IMR-90 (cell line): Measurements from ENCODE around the gene TFE3. TPM values are rescaled to one million over a fixed set of nuclear protein-coding genes. Genes with fewer than 3 reads are reported as not detected.

Experiments used
- ATAC-seq: fragments of 200-7000 bp; cut with Tn5 transposase; 2 replicates; pipeline ENCODE4 v1.9.1; 2020; ENCODE audit warnings: low read depth, mild to moderate bottlenecking, moderate library complexity
- BruUV-seq: library from RNA; stranded (reverse); fragments of 400-500 nt; replicated peaks from 2 replicates; lab custom pipeline; 2021; lab: Mats Ljungman, UMichigan
- CTCF ChIA-PET: fragments of 300-600 bp; formaldehyde crosslinking; extraction: SDS; loops from one replicate; lab custom pipeline; 2021; ENCODE audit warnings: antibody characterized with exemption; lab: Yijun Ruan, JAX
- POLR2A ChIA-PET: fragments of 300-600 bp; sonication (Branson Sonifier 250); formaldehyde crosslinking; loops from one replicate; lab custom pipeline; 2022; ENCODE audit warnings: antibody characterized with exemption; ENCODE audit not compliant: unreplicated experiment; lab: Charles Lee
- DNase-seq: peaks from one replicate; pipeline ENCODE4 v3.0.0; 2013
- H2AFZ ChIP-seq: replicated peaks from 2 replicates; pipeline ENCODE3; 2013; ENCODE audit warnings: low read length, mild to moderate bottlenecking; ENCODE audit not compliant: poor library complexity
- H2AK5ac ChIP-seq: 2 replicates; pipeline ENCODE4 v1.6.1; 2013; ENCODE audit warnings: low read depth, low read length, inconsistent platforms
- H2AK9ac ChIP-seq: replicated peaks from 2 replicates; pipeline ENCODE3; 2013; ENCODE audit warnings: mild to moderate bottlenecking, low read depth, low read length, moderate library complexity; ENCODE audit not compliant: poor library complexity
- H2BK120ac ChIP-seq: 2 replicates; pipeline ENCODE4 v1.6.1; 2013; ENCODE audit warnings: low read depth, low read length, inconsistent platforms
- H2BK15ac ChIP-seq: 3 replicates; pipeline ENCODE4 v1.6.1; 2013; ENCODE audit warnings: low read depth, low read length, inconsistent platforms
- H2BK20ac ChIP-seq: 2 replicates; pipeline ENCODE4 v1.6.1; 2013; ENCODE audit warnings: low read depth, mild to moderate bottlenecking, inconsistent platforms, low read length, moderate library complexity
- H2BK5ac ChIP-seq: 2 replicates; pipeline ENCODE4 v1.6.1; 2013; ENCODE audit warnings: mild to moderate bottlenecking, low read depth, low read length, inconsistent platforms; ENCODE audit not compliant: poor library complexity, severe bottlenecking
- H3K14ac ChIP-seq: replicated peaks from 2 replicates; pipeline ENCODE4 v1.6.1; 2013; ENCODE audit warnings: low read depth, low read length, inconsistent platforms
- H3K18ac ChIP-seq: 2 replicates; pipeline ENCODE4 v1.6.1; 2013; ENCODE audit warnings: low read depth, low read length, control low read depth
- H3K23ac ChIP-seq: 2 replicates; pipeline ENCODE4 v1.6.1; 2013; ENCODE audit warnings: low read depth, low read length, inconsistent platforms
- H3K27ac ChIP-seq: 2 replicates; pipeline ENCODE4 v1.5.1; 2013; ENCODE audit warnings: mild to moderate bottlenecking, control low read depth, low read length; ENCODE audit not compliant: insufficient read depth
- H3K27me3 ChIP-seq: 2 replicates; pipeline ENCODE4 v1.6.1; 2013; ENCODE audit warnings: low read length; ENCODE audit not compliant: control insufficient read depth, insufficient read depth
- H3K36me3 ChIP-seq: 2 replicates; pipeline ENCODE4 v1.6.1; 2013; ENCODE audit warnings: low read length, mixed read lengths; ENCODE audit not compliant: control insufficient read depth, insufficient read depth
- H3K4ac ChIP-seq: 2 replicates; pipeline ENCODE4 v1.6.1; 2013; ENCODE audit warnings: low read depth, low read length, inconsistent platforms
- H3K4me1 ChIP-seq: 2 replicates; pipeline ENCODE4 v1.6.1; 2013; ENCODE audit warnings: low read length, mixed read lengths; ENCODE audit not compliant: control insufficient read depth, insufficient read depth
- H3K4me2 ChIP-seq: 2 replicates; pipeline ENCODE4 v1.6.1; 2013; ENCODE audit warnings: low read depth, mild to moderate bottlenecking, control low read depth, low read length, moderate library complexity
- H3K4me3 ChIP-seq: 2 replicates; pipeline ENCODE4 v1.5.1; 2013; ENCODE audit warnings: low read depth, mild to moderate bottlenecking, control low read depth, low read length, moderate library complexity; ENCODE audit not compliant: insufficient read depth
- H3K56ac ChIP-seq: 2 replicates; pipeline ENCODE4 v1.6.1; 2013; ENCODE audit warnings: low read length, inconsistent platforms; ENCODE audit not compliant: insufficient read depth; ENCODE audit errors: extremely low read depth
- H3K79me1 ChIP-seq, 2 experiments: 2 replicates each; pipeline ENCODE4 v1.6.1; 2013; ENCODE audit warnings: low read length in 2 of 2, inconsistent platforms in 1 of 2, low read depth in 1 of 2
- H3K9ac ChIP-seq: 2 replicates; pipeline ENCODE4 v1.6.1; 2013; ENCODE audit warnings: low read depth, low read length, control low read depth
- H3K9me1 ChIP-seq: 2 replicates; pipeline ENCODE4 v1.6.1; 2013; ENCODE audit warnings: low read length, inconsistent platforms; ENCODE audit not compliant: insufficient read depth
- H3K9me3 ChIP-seq: 2 replicates; pipeline ENCODE4 v1.6.1; 2013; ENCODE audit warnings: low read length; ENCODE audit not compliant: control insufficient read depth, insufficient read depth
- H4K20me1 ChIP-seq: 2 replicates; pipeline ENCODE4 v1.6.1; 2013; ENCODE audit warnings: low read length, inconsistent platforms; ENCODE audit not compliant: insufficient read depth
- H4K5ac ChIP-seq: 2 replicates; pipeline ENCODE4 v1.6.1; 2013; ENCODE audit warnings: mild to moderate bottlenecking, low read depth, low read length, control low read depth
- H4K8ac ChIP-seq, 2 experiments: 2 replicates each; pipeline ENCODE4 v1.6.1; 2013; ENCODE audit warnings: low read depth in 2 of 2, low read length in 2 of 2, control low read depth in 1 of 2, inconsistent platforms in 1 of 2
- H4K91ac ChIP-seq: 2 replicates; pipeline ENCODE4 v1.6.1; 2013; ENCODE audit warnings: low read depth, low read length, inconsistent platforms; ENCODE audit not compliant: insufficient read depth
- BHLHE40 ChIP-seq: fragments of 150-350 bp; IDR thresholded peaks from 2 replicates; pipeline ENCODE4 v1.6.1; 2016; ENCODE audit warnings: mild to moderate bottlenecking, low read depth, low read length
- CHD1 ChIP-seq: IDR thresholded peaks from 2 replicates; pipeline ENCODE4 v1.6.1; 2012; ENCODE audit warnings: low read depth, low read length, improper control_type of control experiment
- FOS ChIP-seq: fragments of 150-350 bp; IDR thresholded peaks from 2 replicates; pipeline ENCODE4 v1.6.1; 2016; ENCODE audit warnings: low read depth, low read length
- MAFK ChIP-seq: IDR thresholded peaks from 2 replicates; pipeline ENCODE4 v1.6.1; 2012; ENCODE audit warnings: low read depth, low read length, improper control_type of control experiment
- MAZ ChIP-seq: IDR thresholded peaks from 2 replicates; pipeline ENCODE4 v1.6.1; 2012; ENCODE audit warnings: low read depth, mild to moderate bottlenecking, low read length, improper control_type of control experiment, moderate library complexity, borderline replicate concordance
- MXI1 ChIP-seq: IDR thresholded peaks from 2 replicates; pipeline ENCODE4 v1.6.1; 2012; ENCODE audit warnings: low read depth, mild to moderate bottlenecking, low read length, moderate library complexity, borderline replicate concordance
- NFE2L2 ChIP-seq: fragments of 150-350 bp; IDR thresholded peaks from 2 replicates; pipeline ENCODE4 v1.6.1; 2016; ENCODE audit warnings: low read depth, mild to moderate bottlenecking, low read length
- POLR2A ChIP-seq: IDR thresholded peaks from 2 replicates; pipeline ENCODE4 v1.6.1; 2012; ENCODE audit warnings: mild to moderate bottlenecking, low read depth, low read length
- RAD21 ChIP-seq: IDR thresholded peaks from 2 replicates; pipeline ENCODE4 v1.6.1; 2012; ENCODE audit warnings: low read length, improper control_type of control experiment
- RCOR1 ChIP-seq: IDR thresholded peaks from 2 replicates; pipeline ENCODE4 v1.6.1; 2012; ENCODE audit warnings: mild to moderate bottlenecking, low read length, improper control_type of control experiment; ENCODE audit not compliant: insufficient replicate concordance
- SMC3 ChIP-seq: fragments of 150-350 bp; IDR thresholded peaks from 2 replicates; pipeline ENCODE4 v1.6.1; 2016; ENCODE audit warnings: low read depth, mild to moderate bottlenecking, antibody characterized with exemption, low read length, moderate library complexity
- WGBS, 2 experiments: methylation state at CpG; one replicate each; pipeline versions ENCODE4 v1.1.5 to v1.1.7; 2013; ENCODE audit warnings: missing lambda C conversion rate in 2 of 2; ENCODE audit not compliant: insufficient read length in 1 of 2; ENCODE audit errors: extremely low coverage in 2 of 2; 5-methylcytosine and 5-hydroxymethylcytosine counted together
- dilution Hi-C: fragments of 300-500 bp; cut with HindIII; formaldehyde crosslinking; loops from one replicate; pipeline ENCODE4 v1.14.3; 2018; ENCODE audit warnings: low sequenced_read_pairs; ENCODE audit not compliant: unreplicated experiment
- in situ Hi-C: fragments of 300-500 bp; cut with MboI; formaldehyde crosslinking; loops from 3 replicates; pipeline ENCODE4 v1.14.3; 2019; ENCODE audit warnings: low sequenced_read_pairs, inconsistent platforms, mixed read lengths
- intact Hi-C: fragments of 100-400 bp; cut with micrococcal nuclease; formaldehyde crosslinking; loops from 2 replicates; pipeline ENCODE4 v1.10.0; 2022
- polyA plus RNA-seq, 3 experiments: library from polyadenylated mRNA; depleted of rRNA; stranded (reverse); fragments of >200 nt; gene quantifications; 2 replicates each; pipeline ENCODE4 v1.2.3, GENCODE V29; 2012; ENCODE audit warnings: low replicate concordance in 1 of 3
- total RNA-seq: library from RNA; depleted of rRNA; stranded (reverse); fragments of >200 nt; gene quantifications from 2 replicates; pipeline ENCODE4 v1.2.3, GENCODE V29; 2012
- TF ChIP-seq, protein P1 (sequence below): fragments of 150-350 bp; IDR thresholded peaks from 2 replicates; pipeline ENCODE4 v1.6.1; 2017; ENCODE audit warnings: mild to moderate bottlenecking, antibody characterized with exemption, low read length, low read depth
- TF ChIP-seq, protein P2 (sequence below): fragments of 150-350 bp; IDR thresholded peaks from 2 replicates; pipeline ENCODE4 v1.6.1; 2016; ENCODE audit warnings: low read depth, mild to moderate bottlenecking, low read length, moderate library complexity, borderline replicate concordance

Gene TFE3
- total and polyA plus RNA-seq, 2 of the 4 experiments (the other 2 are of a cell fraction), result 24.4 to 40.5 TPM

DNA sequence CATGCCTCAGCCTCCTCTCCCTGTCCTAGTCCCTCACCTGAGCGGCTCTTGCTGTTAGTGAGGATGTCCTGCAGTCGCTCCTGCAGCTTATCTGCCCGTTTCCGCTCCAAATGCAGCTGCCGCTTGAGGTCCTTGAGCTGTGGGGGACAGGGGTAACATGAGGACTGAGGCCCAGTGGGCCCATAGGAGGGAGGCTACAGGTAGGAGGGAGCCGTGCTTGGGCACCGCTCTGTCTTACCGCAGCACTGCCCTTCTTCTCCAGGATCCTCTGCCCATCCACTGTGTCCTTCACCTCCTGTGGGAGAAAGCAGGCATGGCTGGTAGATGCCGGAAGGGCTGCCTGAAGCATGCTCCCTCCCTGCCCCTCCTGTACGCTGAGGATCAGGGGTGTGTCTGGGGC, 62.0 kb downstream of the TFE3 start:
- no peak overlapping the region for H4K91ac ChIP-seq
- no peak overlapping the region for H2AK5ac ChIP-seq
- no peaks in the 10 kb centered on the region for H3K9me1 ChIP-seq
- DNase-seq, result no peak
- no peak overlapping the region for H4K5ac ChIP-seq
- H3K4ac ChIP-seq, result no peak overlapping the region
- no peak overlapping the region for H4K8ac ChIP-seq
- H3K14ac ChIP-seq, result no peak overlapping the region
- ChIA-PET CTCF (interaction anchor here (0.6 kb wide), 1 partner anchor 1190 kb away, joined by 3 read pairs; no protein-coding TSS in a partner anchor), POLR2A (no interaction called here)
- H2BK15ac ChIP-seq, result no peak overlapping the region
- WGBS, 2 experiments, result no CpG with 5 or more reads among the region's 10 CpGs
- dilution Hi-C loops, result no loop called here
- no peak overlapping the region for H3K23ac ChIP-seq
- H2BK20ac ChIP-seq, result no peak overlapping the region
- no peak for ATAC-seq
- H3K56ac ChIP-seq, result no peak overlapping the region
- no peaks in the 10 kb centered on the region for H3K4me1 ChIP-seq
- no peaks in the 10 kb centered on the region for H3K27me3 ChIP-seq
- H3K4me3 ChIP-seq, result no peak overlapping the region
- H2BK5ac ChIP-seq, result no peak overlapping the region
- in situ Hi-C loops, result no loop called here
- H3K27ac ChIP-seq, result no peak overlapping the region
- TF ChIP-seq RAD21 (no peak), SMC3 (no peak), FOS (no peak), RCOR1 (no peak), MXI1 (no peak), BHLHE40 (no peak), MAZ (no peak), POLR2A (no peak), CHD1 (no peak), MAFK (no peak), NFE2L2 (no peak)
- TF ChIP-seq, protein P1, sequence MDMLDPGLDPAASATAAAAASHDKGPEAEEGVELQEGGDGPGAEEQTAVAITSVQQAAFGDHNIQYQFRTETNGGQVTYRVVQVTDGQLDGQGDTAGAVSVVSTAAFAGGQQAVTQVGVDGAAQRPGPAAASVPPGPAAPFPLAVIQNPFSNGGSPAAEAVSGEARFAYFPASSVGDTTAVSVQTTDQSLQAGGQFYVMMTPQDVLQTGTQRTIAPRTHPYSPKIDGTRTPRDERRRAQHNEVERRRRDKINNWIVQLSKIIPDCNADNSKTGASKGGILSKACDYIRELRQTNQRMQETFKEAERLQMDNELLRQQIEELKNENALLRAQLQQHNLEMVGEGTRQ, result no peak
- TF ChIP-seq, protein P2, sequence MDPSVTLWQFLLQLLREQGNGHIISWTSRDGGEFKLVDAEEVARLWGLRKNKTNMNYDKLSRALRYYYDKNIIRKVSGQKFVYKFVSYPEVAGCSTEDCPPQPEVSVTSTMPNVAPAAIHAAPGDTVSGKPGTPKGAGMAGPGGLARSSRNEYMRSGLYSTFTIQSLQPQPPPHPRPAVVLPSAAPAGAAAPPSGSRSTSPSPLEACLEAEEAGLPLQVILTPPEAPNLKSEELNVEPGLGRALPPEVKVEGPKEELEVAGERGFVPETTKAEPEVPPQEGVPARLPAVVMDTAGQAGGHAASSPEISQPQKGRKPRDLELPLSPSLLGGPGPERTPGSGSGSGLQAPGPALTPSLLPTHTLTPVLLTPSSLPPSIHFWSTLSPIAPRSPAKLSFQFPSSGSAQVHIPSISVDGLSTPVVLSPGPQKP, result no peak
- BruUV-seq, result no TSS peak
- peaks cover 4% of the 10 kb centered on the region; the same call in 1 of the 2 replicates for H3K9me3 ChIP-seq
- no peak overlapping the region for H2AFZ ChIP-seq
- no peaks in the 10 kb centered on the region for H4K20me1 ChIP-seq
- H3K36me3 ChIP-seq, result peaks cover 27% of the 10 kb centered on the region
- no peak overlapping the region for H2AK9ac ChIP-seq
- intact Hi-C loops, result no loop called here
- no peak overlapping the region for H2BK120ac ChIP-seq
- H3K9ac ChIP-seq, result no peak overlapping the region
- H3K79me1 ChIP-seq, result no peaks in the 10 kb centered on the region
- H3K18ac ChIP-seq, result no peak overlapping the region
- no peak overlapping the region for H3K4me2 ChIP-seq
